Epithelial cell of proximal tubule (primary cell): ENCODE measurements around the gene CORO1C. TPM values are rescaled to one million over a fixed set of nuclear protein-coding genes. Genes with fewer than 3 reads are reported as not detected.

ENCODE experiments used
- DNase-seq: peaks from one replicate; pipeline ENCODE4 v3.0.0-alpha.2; 2011; ENCODE audit warnings: low read depth
- H3K4me3 ChIP-seq: 2 replicates; pipeline ENCODE4 v1.5.1; 2011; ENCODE audit warnings: low read depth, mild to moderate bottlenecking, low read length
- total RNA-seq: library from RNA; depleted of rRNA; stranded (reverse); fragments of >200 nt; gene quantifications from 2 replicates; pipeline ENCODE4 v1.2.3, GENCODE V29; 2015
- TF ChIP-seq, protein P1 (sequence below): conservative IDR thresholded peaks from 2 replicates; pipeline ENCODE4 v1.5.1; 2012; ENCODE audit warnings: low read depth, mild to moderate bottlenecking, low read length

Gene CORO1C
- total RNA-seq, 1 donor from 2014 or later, result 157 TPM

DNA sequence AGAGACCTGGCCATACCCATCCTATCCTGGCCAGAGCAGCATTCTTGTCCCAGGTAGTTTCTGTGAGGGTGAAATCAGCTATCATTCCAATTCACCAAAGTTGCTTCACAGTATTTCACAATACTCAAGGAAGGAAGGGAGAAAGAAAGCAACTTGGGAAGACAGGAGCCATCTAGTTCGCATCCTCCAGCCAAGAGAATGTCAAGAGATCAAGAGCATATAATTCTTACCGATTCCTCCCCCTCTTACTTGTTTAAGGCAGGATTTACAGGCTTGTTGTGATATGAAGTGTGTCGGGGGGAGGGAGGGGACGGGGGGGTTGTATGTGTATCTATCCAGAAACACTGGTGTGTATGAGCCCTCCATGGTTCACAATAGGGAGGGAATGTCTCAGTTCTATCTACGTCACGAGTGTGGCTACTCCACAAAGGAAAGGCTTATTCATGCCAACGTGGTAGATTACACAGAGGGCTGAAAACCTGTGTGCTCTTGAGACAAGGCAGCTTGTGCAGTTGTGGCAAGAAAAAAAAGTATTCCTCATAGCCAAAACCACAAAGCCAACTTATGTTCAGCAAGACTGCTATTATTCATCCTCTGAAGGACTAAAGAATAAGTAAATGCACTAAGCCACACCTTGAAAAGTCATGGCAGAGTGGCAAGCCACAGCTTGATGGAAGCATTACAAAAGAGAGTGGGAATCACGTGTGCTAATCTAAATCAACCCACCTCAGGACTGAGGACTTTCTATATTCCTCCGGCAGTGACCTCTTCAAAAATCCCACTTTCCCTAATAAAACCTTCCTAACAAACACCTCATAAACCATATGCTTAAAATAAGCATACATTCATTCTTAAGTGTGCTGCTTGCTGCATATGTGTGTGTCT is 35.0 kb downstream of the CORO1C start:
- no peak overlapping the region for H3K4me3 ChIP-seq
- TF ChIP-seq, protein P1, sequence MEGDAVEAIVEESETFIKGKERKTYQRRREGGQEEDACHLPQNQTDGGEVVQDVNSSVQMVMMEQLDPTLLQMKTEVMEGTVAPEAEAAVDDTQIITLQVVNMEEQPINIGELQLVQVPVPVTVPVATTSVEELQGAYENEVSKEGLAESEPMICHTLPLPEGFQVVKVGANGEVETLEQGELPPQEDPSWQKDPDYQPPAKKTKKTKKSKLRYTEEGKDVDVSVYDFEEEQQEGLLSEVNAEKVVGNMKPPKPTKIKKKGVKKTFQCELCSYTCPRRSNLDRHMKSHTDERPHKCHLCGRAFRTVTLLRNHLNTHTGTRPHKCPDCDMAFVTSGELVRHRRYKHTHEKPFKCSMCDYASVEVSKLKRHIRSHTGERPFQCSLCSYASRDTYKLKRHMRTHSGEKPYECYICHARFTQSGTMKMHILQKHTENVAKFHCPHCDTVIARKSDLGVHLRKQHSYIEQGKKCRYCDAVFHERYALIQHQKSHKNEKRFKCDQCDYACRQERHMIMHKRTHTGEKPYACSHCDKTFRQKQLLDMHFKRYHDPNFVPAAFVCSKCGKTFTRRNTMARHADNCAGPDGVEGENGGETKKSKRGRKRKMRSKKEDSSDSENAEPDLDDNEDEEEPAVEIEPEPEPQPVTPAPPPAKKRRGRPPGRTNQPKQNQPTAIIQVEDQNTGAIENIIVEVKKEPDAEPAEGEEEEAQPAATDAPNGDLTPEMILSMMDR, result no peak
- DNase-seq, result peak; percentile 61

GRCh38 chr12:108694812-108695278 is 36.5 kb downstream of the CORO1C start:
- DNase-seq, result no peak
- no peak overlapping the region for H3K4me3 ChIP-seq
- TF ChIP-seq, protein P1, result no peak

GRCh38 chr12:108693751-108694150 is 37.6 kb downstream of the CORO1C start:
- no peak overlapping the region for H3K4me3 ChIP-seq
- no peak for DNase-seq
- TF ChIP-seq, protein P1, result no peak

DNA sequence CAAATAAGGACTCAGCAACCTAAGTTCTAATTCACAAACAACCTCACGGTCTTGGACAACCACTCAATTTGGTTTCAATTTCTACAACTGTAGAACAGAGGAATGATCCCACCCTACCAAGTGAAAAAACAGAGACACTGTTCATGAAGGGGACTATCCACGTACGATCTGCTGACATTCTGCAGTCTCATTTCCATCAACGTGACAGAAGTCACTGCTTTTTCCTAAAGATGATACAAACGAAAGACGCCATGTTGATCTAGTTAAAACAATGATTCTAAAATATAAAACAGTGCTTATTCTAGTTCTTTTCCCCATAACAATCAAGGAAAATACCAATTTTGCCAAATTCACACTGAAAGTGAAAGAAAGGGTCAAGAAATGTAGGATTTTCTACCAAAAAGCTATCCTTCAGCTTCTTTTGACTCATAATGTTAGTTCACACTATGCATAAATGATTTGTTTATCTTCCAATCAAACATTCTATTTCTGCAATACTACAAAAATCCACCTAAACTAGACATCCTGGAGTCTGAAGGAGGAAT is 38.1 kb downstream of the CORO1C start:
- H3K4me3 ChIP-seq, result no peak overlapping the region
- no peak for DNase-seq
- TF ChIP-seq, protein P1, result no peak

GRCh38 chr12:108691998-108692808 is 39.1 kb downstream of the CORO1C start:
- TF ChIP-seq, protein P1, result no peak
- H3K4me3 ChIP-seq, result peak overlapping the region; percentile 42
- peak; percentile 25 for DNase-seq

- peak overlapping the region; percentile 42 for H3K4me3 ChIP-seq
- peak; percentile 92 for DNase-seq
- TF ChIP-seq, protein P1, result peak; percentile 30
Observed at GRCh38 chr12:108691175-108691997, 39.9 kb downstream of the CORO1C start.
